Measurements from ENCODE around the gene WWOX.
A peak's percentile ranks its signal among the peaks of the same experiment; 100 is the strongest.

WWOX gene

GRCh38 chr16:78395035-78395434, 295.6 kb downstream of the WWOX start:
- no peak for DNase-seq (ENCODE audit: low read depth, low spot score)

- DNase-seq (ENCODE audit: low read depth, low spot score), result no peak
Observed at GRCh38 chr16:78396046-78396445, 296.6 kb downstream of the WWOX start.

- no peak for DNase-seq (ENCODE audit: low read depth, low spot score)
Observed at GRCh38 chr16:78396673-78397072, 297.2 kb downstream of the WWOX start.

DNA sequence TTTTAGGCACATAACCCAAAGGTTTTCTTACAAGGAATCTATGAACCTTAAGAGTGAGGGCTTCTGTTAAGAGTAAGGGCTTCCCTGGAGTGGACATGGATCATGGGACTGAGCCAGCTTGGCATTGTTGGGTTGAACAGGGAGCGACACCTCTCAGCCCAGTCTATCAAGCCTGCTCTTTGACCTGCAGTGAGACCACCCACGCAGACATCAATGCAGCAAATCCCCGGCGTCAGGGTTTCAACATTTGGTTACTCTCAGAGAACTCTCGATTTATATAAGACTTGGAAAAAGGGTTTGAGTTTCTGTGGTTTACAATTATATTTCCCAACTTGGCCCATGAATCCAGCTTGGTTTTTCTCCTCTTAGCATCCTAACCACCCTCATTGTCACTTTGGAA, 299.9 kb downstream of the WWOX start:
- no peak for DNase-seq (ENCODE audit: low read depth, low spot score)

DNA sequence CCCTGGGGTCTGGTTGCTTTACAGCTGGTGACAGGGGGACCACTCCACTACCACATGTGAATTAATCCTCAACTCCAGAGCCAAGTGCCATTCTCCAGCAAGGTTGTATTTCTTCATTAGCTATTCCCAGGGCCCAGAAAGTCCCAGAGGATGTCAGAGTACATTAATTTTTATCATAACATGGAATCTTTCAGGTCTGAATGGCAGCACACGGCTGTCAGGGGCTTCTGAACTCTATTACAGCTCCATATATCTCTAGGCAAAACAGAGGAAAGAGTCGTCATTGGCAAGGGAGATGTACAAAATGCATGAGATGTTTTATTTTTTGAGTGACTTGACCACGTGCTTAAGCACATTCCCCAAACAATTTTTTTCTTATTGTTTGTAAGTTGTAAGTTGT, 303.4 kb downstream of the WWOX start:
- no peak for DNase-seq (ENCODE audit: low read depth, low spot score)

GRCh38 chr16:78405040-78405439, 305.6 kb downstream of the WWOX start:
- no peak for DNase-seq (ENCODE audit: low read depth, low spot score)

- no peak for DNase-seq (ENCODE audit: low read depth, low spot score)
Observed at GRCh38 chr16:78405833-78406232, 306.4 kb downstream of the WWOX start.

- no peak for DNase-seq (ENCODE audit: low read depth, low spot score)
Observed at GRCh38 chr16:78407191-78407590, 307.7 kb downstream of the WWOX start.

GRCh38 chr16:78413651-78414050, 314.2 kb downstream of the WWOX start:
- peak; percentile 58 for DNase-seq (ENCODE audit: low read depth, low spot score)

DNA sequence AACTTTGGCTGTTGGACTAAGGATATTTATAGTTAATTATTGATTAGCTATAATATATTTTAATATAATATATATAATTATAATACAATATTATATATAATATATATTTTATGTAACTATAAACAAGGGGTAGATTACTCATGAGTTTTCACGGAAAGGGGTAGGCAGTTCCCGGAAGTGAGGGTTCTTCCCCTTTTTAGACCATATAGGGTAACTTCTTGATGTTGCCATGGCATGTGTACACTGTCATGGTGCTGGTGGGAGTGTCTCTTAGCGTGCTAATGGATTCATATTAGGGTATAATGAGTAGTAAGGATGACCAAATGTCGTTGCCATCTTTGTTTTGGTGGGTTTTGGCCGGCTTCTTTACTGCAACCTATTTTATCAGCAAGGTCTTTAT, 315.6 kb downstream of the WWOX start:
- DNase-seq (ENCODE audit: low read depth, low spot score), result no peak

- DNase-seq (ENCODE audit: low read depth, low spot score), result no peak
Observed at GRCh38 chr16:78415669-78416068, 316.2 kb downstream of the WWOX start.

GRCh38 chr16:78416400-78416799, 316.9 kb downstream of the WWOX start:
- no peak for DNase-seq (ENCODE audit: low read depth, low spot score)

DNA sequence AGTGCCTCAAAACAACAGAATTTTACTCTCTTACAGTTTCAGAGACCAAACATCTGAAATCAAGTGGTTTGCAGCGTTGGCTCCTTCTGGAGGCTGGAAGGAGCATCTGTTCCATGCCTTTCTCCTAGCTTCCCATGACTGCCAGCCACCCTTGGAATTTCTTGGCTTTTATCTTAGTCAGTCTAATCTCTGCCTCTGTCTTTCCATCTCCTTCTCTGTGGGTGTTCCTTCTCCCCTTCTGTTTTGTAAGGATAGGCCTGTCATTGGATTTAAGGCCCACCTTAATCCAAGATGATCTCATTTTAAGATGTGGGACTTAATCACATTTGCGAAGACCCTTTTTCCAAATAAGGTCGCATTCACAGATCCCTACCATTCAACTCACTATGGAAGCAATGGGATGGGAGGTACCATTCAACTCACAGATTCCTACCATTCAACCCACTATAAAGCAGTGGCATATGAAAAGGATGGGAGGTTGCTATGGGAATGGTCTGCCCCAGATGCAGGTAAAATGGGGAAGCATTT, 321.8 kb downstream of the WWOX start:
- peak; percentile 44 for DNase-seq (ENCODE audit: low read depth, low spot score)

GRCh38 chr16:78425281-78425680, 325.8 kb downstream of the WWOX start:
- no peak for DNase-seq (ENCODE audit: low read depth, low spot score)

GRCh38 chr16:78425891-78426510, 326.5 kb downstream of the WWOX start:
- DNase-seq (ENCODE audit: low read depth, low spot score), result no peak

GRCh38 chr16:78428193-78428592, 328.7 kb downstream of the WWOX start:
- DNase-seq (ENCODE audit: low read depth, low spot score), result no peak

DNA sequence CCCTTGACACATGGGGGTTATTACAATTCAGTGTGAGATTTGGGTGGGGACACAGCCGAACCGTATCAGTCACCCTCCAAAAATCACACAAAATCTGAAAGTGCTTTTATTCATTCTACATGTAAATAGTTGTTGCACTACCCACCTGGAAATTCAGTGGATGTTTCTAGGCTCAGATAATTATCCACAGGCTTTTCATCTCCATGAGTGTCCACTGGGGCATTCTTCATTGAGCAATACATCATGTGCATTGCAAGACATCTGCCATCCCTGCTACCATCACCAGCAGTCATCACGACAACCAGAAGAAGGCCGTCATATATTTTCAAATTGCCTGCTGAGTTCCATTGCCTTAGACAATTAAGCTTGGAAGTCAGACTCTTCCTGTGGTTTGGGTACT, 330.8 kb downstream of the WWOX start:
- no peak for DNase-seq (ENCODE audit: low read depth, low spot score)

GRCh38 chr16:78431004-78431670, 331.7 kb downstream of the WWOX start:
- no peak for DNase-seq (ENCODE audit: low read depth, low spot score)

DNA sequence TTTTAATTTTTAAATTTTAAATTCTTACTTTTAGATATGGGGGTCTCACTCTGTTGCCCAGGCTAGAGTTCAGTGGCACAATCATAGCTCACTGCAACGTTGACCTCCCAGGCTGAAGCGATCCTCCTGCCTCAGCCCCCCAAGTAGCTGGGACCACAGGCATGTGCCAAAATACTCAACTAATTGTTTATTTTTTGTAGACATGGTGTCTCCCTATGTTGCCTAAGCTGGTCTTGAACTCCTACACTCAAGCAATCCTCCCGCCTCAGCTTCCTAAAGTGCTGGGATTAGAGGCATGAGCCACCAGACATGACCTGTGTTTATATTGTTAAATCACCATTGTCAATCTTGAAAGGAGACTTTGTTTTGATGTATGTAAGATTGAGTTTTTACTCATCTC, 332.2 kb downstream of the WWOX start:
- no peak for DNase-seq (ENCODE audit: low read depth, low spot score)

- no peak for DNase-seq (ENCODE audit: low read depth, low spot score)
Observed at GRCh38 chr16:78432451-78432850, 333.0 kb downstream of the WWOX start.

- no peak for DNase-seq (ENCODE audit: low read depth, low spot score)
Observed at GRCh38 chr16:78433116-78433515, 333.7 kb downstream of the WWOX start.

DNA sequence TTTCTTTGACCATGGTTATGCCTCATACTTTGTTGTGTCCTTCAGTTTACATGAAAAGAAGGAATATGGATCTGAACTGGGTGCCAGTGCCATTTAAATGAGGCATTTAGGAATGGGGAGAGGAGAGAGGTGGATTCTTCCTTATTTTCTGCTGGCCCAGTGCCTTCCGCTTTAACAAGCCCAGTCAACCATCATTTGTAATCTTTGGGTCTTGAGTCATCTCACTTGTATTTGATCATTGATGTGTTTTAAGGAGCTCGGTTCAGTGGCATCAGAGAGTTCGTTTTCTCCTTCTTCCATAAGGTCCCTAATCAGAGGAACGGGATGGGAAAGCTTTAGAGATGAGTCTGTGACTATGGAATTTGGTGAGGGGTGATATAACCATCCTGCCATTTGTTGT, 334.9 kb downstream of the WWOX start:
- DNase-seq (ENCODE audit: low read depth, low spot score), result no peak

GRCh38 chr16:78435260-78435659, 335.8 kb downstream of the WWOX start:
- no peak for DNase-seq (ENCODE audit: low read depth, low spot score)

All from ELF-1 (cell line).